BLaER1 treated with 17β-estradiol and CSF1 and Interleukin-3, amounts not matched to agents 10 nM and 100 nM (cell line): ENCODE data around the gene NKX1-1.

Experiments
- H3K27ac ChIP-seq, 11 experiments: shearing (Covaris generic); formaldehyde crosslinking; 2 replicates each; pipeline ENCODE4 v1.8.1; 2022
- H3K27me3 ChIP-seq, 11 experiments: shearing (Covaris generic); formaldehyde crosslinking; 2 replicates each; pipeline ENCODE4 v1.8.1; 2022
- H3K36me3 ChIP-seq, 11 experiments: shearing (Covaris generic); formaldehyde crosslinking; 2 replicates each; pipeline ENCODE4 v1.8.1; 2022
- H3K4me1 ChIP-seq, 10 experiments: shearing (Covaris generic); formaldehyde crosslinking; 2 replicates each; pipeline ENCODE4 v1.8.1; 2022
- H3K4me2 ChIP-seq, 11 experiments: shearing (Covaris generic); formaldehyde crosslinking; 2 replicates each; pipeline ENCODE4 v1.8.1; 2022
- H3K4me3 ChIP-seq, 10 experiments: shearing (Covaris generic); formaldehyde crosslinking; 2 replicates each; pipeline ENCODE4 v1.8.1; 2022
- H3K9ac ChIP-seq, 11 experiments: shearing (Covaris generic); formaldehyde crosslinking; 2 replicates each; pipeline ENCODE4 v1.8.1; 2022
- H3K9me3 ChIP-seq, 11 experiments: shearing (Covaris generic); formaldehyde crosslinking; replicated peaks in 1 of 11; 2 replicates each; pipeline ENCODE4 v1.8.1; 2022
- H4K20me1 ChIP-seq, 11 experiments: shearing (Covaris generic); formaldehyde crosslinking; 2 replicates each; pipeline ENCODE4 v1.8.1; 2022
- Cebpa-rat ChIP-seq, 11 experiments: shearing (Covaris generic); IDR thresholded peaks; 2 replicates each; pipeline ENCODE4 v1.8.1; 2022

Gene NKX1-1

DNA sequence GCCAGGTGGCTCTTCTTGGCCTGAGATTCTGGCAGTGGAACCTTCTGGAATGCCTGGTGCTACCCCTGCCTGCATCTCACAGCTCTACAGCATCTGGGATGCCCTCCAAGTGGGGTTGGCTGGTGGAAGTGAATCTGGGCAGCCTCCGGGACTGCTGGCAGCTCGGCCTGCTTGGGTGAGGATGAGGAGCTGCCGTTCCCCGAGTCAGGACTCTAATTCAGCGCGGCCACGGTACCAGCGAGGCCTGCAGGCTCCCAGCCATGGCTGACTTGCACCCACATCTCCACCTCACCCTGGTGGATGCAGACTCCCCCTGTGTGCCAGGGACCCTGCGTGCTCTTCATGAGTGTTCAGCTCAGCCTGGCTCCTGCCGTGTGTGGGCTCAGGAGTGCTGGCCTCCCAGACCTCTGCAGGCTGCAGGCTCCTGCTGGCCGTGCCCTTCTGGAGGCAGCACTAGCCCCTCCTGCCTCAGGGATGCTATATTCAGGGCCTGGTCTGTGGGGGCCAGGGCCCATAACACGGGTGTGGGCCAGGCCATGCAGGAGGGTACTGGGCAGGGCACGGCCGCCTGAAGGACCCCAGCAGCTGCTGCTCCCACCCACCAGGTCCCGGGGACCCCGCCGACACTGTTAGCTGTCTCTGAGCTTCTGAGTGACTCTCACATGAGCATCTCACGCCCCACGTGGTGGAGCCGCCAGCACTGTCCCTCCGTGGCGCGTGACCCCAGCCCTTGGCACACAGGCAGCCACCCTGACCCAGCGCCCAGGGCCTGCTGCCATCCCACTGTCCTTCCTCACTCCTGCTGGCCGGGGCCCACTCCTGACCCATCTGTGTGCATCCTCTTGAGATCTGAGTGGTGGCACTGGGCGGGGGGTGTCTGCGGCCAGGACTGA is 48.6 kb downstream of the NKX1-1 start:
- Histone ChIP-seq H3K4me2 (peak overlapping the region in 9 of 11 experiments; percentile 41 to 76 (median 56); a peak in 14 of 22 replicates), H3K27ac (no peak overlapping the region), H3K9ac (peak overlapping the region in 5 of 11 experiments; percentile 4 to 47 (median 10); a peak in 2 of 22 replicates), H4K20me1 (peaks cover 0 to 70% (median 4%) of the 10 kb centered on the region in 11 experiments; a peak in 8 of 22 replicates), H3K4me1 (peaks cover 0 to 42% (median 35%) of the 10 kb centered on the region in 10 experiments; a peak in 16 of 20 replicates), H3K9me3 (no peaks in the 10 kb centered on the region), H3K27me3 (peaks cover 0 to 4% (median 0%) of the 10 kb centered on the region in 11 experiments; a peak in 1 of 22 replicates), H3K36me3 (peaks cover 0 to 47% (median 7%) of the 10 kb centered on the region in 11 experiments; a peak in 11 of 22 replicates), H3K4me3 (no peak overlapping the region)
- TF ChIP-seq Cebpa-rat (IDR thresholded peaks at IDR 0.05) = no peak

DNA sequence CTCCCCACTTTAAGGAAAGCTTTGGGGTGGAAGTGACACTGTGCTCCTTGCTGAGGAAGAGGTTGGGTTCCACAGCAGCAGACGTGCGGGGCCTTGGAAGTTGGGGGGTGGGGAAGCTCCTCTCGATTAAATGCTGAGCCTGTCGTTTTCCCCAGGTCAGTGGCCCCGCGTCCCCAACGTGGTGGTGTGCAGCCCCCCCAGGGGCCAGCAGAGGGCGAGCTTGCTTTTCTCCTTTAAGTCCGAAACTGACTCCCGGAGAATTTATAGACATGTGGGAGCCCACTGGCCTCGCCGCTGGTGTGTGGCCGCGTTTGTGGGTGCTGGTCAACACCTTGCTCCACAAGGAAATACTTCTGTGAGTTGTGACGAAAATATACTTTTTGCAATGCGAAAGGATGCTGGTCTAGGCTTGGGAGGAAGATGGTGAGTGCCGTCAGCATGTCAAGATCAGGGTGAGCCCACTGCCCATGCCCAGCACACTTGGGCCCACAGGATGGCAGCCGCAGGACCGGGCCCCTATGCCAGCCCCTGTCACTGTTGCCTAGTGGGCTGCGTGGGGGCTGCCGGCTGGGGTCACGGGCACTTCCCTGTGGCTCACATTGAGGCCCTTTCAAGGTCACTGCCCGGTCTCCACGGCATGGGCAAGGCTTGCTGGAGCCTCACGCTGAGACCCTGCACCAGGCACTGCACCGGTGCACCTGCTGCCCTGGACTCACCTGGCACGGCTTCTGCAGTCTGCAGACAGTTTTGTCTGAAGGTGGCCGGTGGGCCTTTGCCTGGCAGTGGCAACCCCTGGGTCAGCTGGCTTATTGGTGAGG is 49.9 kb downstream of the NKX1-1 start:
- Histone ChIP-seq H3K4me1 (peaks cover 0 to 53% (median 44%) of the 10 kb centered on the region in 10 experiments; a peak in 17 of 20 replicates), H3K4me3 (no peak overlapping the region), H3K9ac (no peak overlapping the region), H3K36me3 (peaks cover 0 to 52% (median 7%) of the 10 kb centered on the region in 11 experiments; a peak in 11 of 22 replicates), H3K4me2 (no peak overlapping the region), H3K9me3 (no peaks in the 10 kb centered on the region), H3K27me3 (peaks cover 0 to 4% (median 0%) of the 10 kb centered on the region in 11 experiments; a peak in 1 of 22 replicates), H4K20me1 (peaks cover 0 to 69% (median 9%) of the 10 kb centered on the region in 11 experiments; a peak in 10 of 22 replicates), H3K27ac (no peak overlapping the region)
- no peak for TF ChIP-seq Cebpa-rat (IDR thresholded peaks at IDR 0.05)

DNA sequence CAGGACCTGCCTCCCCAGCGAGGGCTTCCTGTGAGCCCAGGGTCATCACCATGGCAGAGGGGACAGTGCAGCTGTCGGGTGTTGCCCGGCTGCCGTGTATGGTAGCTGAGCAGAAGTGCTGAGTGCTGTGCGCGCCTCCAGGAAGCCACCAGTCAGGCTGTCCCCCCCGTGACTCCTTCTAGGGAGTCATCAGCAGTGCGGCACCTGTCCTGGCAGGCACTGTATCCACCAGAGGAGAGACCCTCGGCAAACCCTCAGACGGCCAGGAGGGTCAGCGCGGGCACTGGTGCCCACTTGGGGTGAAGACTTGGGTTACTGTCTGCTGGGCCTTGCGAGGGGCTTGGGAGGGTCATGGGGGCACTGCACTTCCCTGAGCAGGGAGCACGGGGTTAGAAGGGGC is 50.9 kb downstream of the NKX1-1 start:
- Histone ChIP-seq H3K9me3 (no peaks in the 10 kb centered on the region), H3K4me3 (no peak overlapping the region), H3K4me1 (peaks cover 3 to 56% (median 44%) of the 10 kb centered on the region in 10 experiments), H4K20me1 (peaks cover 0 to 60% (median 9%) of the 10 kb centered on the region in 11 experiments; a peak in 10 of 22 replicates), H3K27me3 (peaks cover 0 to 4% (median 0%) of the 10 kb centered on the region in 11 experiments; a peak in 1 of 22 replicates), H3K36me3 (peaks cover 0 to 53% (median 7%) of the 10 kb centered on the region in 11 experiments; a peak in 11 of 22 replicates), H3K27ac (no peak overlapping the region), H3K9ac (no peak overlapping the region), H3K4me2 (no peak overlapping the region)
- TF ChIP-seq Cebpa-rat (IDR thresholded peaks at IDR 0.05) = no peak

- no peak overlapping the region for H3K4me2 ChIP-seq
- TF ChIP-seq Cebpa-rat (IDR thresholded peaks at IDR 0.05) = no peak
- peaks cover 7 to 51% (median 41%) of the 10 kb centered on the region in 10 experiments for H3K4me1 ChIP-seq
- peaks cover 0 to 4% (median 0%) of the 10 kb centered on the region in 11 experiments; a peak in 1 of 22 replicates for H3K27me3 ChIP-seq
- peaks cover 0 to 58% (median 7%) of the 10 kb centered on the region in 11 experiments; a peak in 11 of 22 replicates for H3K36me3 ChIP-seq
- no peak overlapping the region for H3K4me3 ChIP-seq
- H3K27ac ChIP-seq = no peak overlapping the region
- H3K9me3 ChIP-seq = no peaks in the 10 kb centered on the region
- peaks cover 0 to 55% (median 7%) of the 10 kb centered on the region in 11 experiments; a peak in 10 of 22 replicates for H4K20me1 ChIP-seq
- H3K9ac ChIP-seq = no peak overlapping the region
These were observed 51.3 kb downstream of the NKX1-1 start for GRCh38 chr4:1354983-1355275.

- no peak overlapping the region for H3K4me3 ChIP-seq
- H3K36me3 ChIP-seq = peaks cover 0 to 62% (median 7%) of the 10 kb centered on the region in 11 experiments; a peak in 11 of 22 replicates
- H3K4me2 ChIP-seq = no peak overlapping the region
- H3K4me1 ChIP-seq = peaks cover 13 to 51% (median 38%) of the 10 kb centered on the region in 10 experiments
- H3K27ac ChIP-seq = no peak overlapping the region
- H4K20me1 ChIP-seq = peaks cover 0 to 49% (median 7%) of the 10 kb centered on the region in 11 experiments; a peak in 10 of 22 replicates
- H3K27me3 ChIP-seq = peaks cover 0 to 3% (median 0%) of the 10 kb centered on the region in 11 experiments; a peak in 1 of 22 replicates
- TF ChIP-seq Cebpa-rat (IDR thresholded peaks at IDR 0.05) = no peak
- no peaks in the 10 kb centered on the region for H3K9me3 ChIP-seq
- H3K9ac ChIP-seq = no peak overlapping the region
These were observed 51.9 kb downstream of the NKX1-1 start for GRCh38 chr4:1354136-1354982.

GRCh38 chr4:1353186-1354055 is 52.8 kb downstream of the NKX1-1 start:
- Histone ChIP-seq H3K27ac (no peak overlapping the region), H3K27me3 (no peaks in the 10 kb centered on the region), H3K4me3 (no peak overlapping the region), H4K20me1 (peaks cover 0 to 49% (median 7%) of the 10 kb centered on the region in 11 experiments; a peak in 9 of 22 replicates), H3K4me2 (no peak overlapping the region), H3K4me1 (peaks cover 22 to 51% (median 38%) of the 10 kb centered on the region in 10 experiments), H3K9me3 (no peaks in the 10 kb centered on the region), H3K9ac (peak overlapping the region in 1 of 11 experiments; percentile 24; a peak in 1 of 22 replicates), H3K36me3 (peaks cover 0 to 60% (median 7%) of the 10 kb centered on the region in 11 experiments; a peak in 11 of 22 replicates)
- TF ChIP-seq Cebpa-rat (IDR thresholded peaks at IDR 0.05) = no peak
